ENCODE data around the gene SETD2.
"Not testable (repeated sequence)": the region's sequence is repeated elsewhere in the genome, so short reads cannot be mapped to it uniquely, and the experiment has no call there.

The SETD2 gene

GRCh38 chr3:47034868-47035489, 128.9 kb downstream of the SETD2 start:
- no peak for DNase-seq (ENCODE audit: low spot score)

- not testable (repeated sequence) for DNase-seq (ENCODE audit: low spot score)
Measured at GRCh38 chr3:47031041-47031440, 132.9 kb downstream of the SETD2 start.

DNA sequence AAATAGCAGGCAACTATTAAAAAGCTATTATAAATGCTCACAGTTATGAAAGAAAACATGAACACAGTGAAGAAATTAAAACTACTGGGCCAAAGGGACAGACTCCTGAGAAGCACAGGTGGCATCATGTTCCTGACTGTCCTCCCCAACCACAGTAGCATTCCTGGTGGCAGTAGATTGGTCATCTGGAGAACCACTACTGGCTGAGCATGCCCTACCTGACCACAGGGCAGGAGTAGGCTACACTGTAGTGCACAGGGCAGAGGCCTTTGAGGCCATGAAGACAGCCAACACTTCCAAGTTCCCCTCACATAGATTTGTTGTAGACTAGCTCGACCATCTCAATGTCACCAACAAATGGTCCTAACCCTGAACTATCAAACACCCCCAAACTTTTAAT, 135.2 kb downstream of the SETD2 start:
- no peak for DNase-seq (ENCODE audit: low spot score)

DNA sequence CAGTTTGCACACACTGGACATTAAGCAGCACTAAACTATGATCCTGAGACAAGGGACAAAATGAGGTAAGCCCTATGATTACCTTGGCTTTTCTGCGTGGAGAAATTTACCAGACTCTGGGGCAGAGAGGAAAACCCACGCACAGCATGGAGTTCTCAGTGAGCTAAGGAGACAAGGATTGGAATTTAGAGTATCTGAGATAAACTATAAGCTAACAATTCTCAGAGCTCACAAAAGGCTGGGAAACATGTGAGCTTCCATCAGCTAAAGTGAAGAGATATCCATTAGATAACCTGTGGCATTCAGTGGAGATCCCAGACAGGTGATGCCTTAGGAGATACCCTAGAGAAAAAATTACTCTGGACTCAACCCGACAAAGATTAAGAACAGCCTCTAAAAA, 135.8 kb downstream of the SETD2 start:
- DNase-seq (ENCODE audit: low spot score), result no peak

DNA sequence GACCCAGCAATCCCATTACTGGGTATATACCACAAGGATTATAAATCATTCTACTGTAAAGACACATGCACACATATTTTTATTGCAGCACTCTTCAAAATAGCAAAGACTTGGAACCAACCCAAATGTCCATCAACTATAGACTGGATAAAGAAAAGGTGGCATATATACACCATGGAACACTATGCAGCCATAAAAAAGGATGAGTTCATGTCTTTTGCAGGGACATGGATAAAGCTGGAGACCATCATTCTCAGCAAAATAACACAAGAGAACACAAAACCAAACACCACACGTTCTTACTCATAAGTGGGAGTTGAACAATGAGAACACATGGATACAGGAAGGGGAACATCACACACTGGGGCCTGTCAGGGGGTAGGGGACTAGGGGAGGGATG, 137.5 kb downstream of the SETD2 start:
- not testable (repeated sequence) for DNase-seq (ENCODE audit: low spot score)

DNA sequence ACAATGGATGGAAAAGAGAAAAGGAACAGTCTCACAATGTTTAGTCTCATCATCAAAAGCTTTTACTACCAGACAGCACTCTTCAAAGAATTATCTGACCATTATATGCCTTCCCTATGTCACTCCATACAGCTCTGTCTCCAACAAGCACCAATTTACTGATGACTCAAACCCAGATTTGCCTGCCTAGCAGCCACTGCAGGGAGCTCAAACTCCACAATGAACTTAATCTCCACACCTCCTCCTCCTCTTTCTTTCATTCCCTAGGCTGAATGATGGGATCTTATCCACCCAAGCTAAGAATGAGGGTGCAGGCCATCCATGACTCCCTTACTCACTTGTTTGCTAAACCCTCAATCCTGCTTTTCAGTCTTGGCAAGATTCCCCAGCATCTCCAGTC, 139.0 kb downstream of the SETD2 start:
- DNase-seq (ENCODE audit: low spot score), result peak; percentile 39

DNA sequence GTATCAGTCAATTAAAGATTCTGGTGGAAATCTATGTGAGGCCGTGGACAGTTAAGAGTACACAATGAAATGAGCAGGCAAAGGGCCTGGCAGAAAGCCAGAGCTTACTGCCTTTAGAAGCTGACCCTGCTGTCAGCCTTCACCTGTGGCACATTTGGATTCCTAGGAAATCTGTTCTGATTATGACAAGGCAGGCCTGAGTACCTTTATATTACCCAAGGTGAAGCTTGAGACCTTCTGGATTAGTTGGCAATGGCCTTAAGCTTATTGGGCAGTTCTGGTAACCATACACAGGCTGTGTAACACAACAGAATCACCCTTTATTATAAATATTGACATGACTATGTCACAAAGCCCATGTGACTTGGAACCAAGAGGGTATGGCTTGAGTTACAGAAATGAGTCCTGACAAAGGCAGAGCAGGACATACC, 141.3 kb downstream of the SETD2 start:
- no peak for DNase-seq (ENCODE audit: low spot score)

- DNase-seq (ENCODE audit: low spot score), result no peak
Measured at GRCh38 chr3:47020311-47020710, 143.6 kb downstream of the SETD2 start.

GRCh38 chr3:47019201-47019600, 144.7 kb downstream of the SETD2 start:
- no peak for DNase-seq (ENCODE audit: low spot score)

DNA sequence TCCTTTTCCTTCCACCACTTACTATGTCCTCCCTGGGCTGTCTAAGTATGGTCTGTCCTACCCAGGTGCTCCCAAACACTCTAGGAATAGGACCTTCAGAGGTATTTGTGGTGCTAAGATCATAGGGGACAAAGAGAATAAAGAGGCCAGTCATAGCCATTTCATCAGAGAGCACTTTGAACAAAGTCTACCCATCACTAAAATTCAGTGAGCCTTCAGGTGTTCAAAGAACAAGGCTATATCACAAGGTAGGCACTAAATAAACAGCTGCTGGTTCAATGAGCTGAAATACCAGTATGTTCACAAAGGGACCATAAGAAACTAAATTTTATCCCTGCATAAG, 145.7 kb downstream of the SETD2 start:
- DNase-seq (ENCODE audit: low spot score), result no peak

DNA sequence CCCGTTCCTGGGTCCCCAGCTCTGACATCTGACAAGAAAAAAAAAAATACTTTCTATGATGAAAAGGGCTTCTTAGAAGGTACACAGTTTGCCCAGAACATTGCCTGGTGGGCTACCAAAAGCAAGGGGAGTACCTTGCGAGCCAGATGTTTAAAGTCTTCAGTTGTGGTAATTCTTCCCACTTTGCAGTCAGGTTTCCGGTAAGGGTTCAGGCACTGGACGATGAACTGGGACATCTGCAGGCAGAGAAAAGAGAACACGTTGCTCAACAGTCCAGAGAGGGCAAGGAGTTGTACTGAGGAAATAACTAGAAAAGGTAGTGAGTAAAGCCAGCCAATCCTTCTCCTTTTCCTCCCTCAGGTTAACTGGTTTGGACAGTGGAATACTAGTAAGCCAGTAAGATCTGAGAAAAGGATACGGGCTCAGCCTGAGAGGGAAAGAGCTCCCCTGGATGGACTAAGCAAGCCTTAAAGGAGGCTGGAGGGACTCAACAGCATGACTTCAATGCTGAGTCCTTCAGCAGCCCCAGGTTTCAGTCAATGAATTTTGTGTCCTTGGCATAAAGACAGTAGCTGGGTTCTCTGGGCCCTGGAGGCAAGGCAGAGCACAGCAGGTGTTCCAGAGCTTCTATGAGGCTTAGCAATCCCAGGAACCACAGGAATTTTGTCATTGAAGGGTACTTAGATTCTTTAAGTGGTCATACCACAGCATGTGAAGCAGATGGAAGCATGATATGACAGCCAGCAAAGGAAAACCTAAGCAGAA, 146.2 kb downstream of the SETD2 start:
- DNase-seq (ENCODE audit: low spot score), result no peak

DNA sequence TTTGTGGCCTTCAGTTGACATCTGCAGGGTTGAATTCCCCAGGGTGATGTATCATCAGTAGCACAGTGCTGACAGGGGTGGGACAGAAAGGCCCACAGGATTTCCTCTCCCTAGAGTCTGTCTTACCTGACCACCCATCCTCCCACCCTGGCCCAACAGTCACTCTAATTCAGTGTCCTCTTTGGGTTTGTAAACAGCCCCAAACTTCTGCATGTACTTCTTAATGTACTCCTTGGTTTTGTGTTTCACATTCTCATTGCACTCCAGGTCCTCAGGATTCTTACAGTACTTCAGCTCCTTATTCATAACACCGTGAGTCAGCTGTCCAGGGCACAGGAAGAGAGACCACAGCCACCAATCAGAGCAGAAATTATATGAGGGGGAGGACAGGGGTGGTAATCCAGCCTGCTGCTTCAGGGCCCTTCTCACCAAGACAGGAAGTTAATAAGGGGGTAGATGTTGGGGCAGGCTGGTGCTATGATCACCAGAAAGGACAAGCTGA, 146.9 kb downstream of the SETD2 start:
- peak; percentile 79 for DNase-seq (ENCODE audit: low spot score)

- DNase-seq (ENCODE audit: low spot score), result no peak
Measured at GRCh38 chr3:47016086-47016933, 147.6 kb downstream of the SETD2 start.

DNA sequence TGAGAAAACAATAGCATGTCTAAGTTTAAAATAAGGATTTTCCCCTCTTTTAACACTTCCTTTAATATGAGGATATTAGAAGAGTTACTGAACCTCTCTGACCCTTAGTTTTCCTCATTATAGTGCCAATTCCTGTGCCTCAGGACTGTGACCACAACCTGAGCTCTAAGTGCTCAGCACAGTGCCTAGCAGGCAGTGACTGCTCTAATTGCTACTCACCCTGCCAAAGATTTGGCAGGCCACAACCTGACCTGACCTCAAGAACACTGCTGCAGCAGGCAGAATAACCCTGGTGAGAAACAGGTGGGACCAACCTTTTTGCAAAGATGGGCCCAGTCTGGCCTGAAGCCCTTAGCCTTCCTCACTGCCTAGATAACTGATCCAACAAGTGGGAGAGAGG, 148.8 kb downstream of the SETD2 start:
- DNase-seq (ENCODE audit: low spot score), result no peak

- DNase-seq (ENCODE audit: low spot score), result no peak
Measured at GRCh38 chr3:47014036-47014435, 149.9 kb downstream of the SETD2 start.

- no peak for DNase-seq (ENCODE audit: low spot score)
Measured at GRCh38 chr3:47013231-47013630, 150.7 kb downstream of the SETD2 start.

DNA sequence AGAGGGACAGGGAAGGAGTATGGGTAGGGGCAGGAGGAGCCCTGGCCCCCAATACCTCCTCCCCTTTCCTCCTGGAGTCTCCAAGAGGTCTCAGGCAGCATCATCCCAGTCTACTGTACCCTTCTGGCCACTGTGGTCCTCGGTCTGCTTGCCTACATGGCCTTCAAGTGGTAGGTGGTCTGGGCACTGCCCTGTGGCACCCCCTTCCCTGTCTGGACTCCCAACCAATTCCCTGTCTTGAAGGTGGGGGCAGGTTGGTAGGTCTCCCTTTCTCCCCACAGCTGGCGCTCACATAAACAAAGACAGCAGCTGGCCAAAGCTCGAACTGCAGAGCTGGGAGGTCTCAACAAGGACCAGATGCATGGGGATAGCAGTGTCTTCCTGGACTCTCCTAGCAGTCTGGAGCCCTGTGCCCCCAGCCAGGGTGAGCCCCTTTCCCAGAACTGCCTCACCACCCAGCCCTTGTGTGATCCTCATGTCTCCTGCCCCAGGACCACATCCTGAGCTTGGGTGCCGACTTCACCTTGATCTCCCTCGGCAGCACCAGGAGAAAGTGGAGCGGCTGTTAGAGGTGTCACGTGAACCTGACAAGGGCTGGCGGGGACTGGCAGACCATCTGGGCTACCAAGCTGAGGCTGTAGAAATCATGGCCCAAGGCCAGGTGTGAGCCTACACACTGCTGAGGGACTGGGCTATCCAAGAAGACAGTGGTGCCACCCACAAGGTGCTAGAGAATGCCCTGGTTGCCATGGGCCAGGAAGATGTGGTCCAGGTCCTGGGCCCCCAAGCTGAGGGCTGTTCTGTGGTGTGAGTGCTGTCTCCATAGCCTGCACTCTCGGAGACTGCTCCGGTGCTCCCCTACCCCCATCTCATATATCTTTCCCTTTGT, 151.3 kb downstream of the SETD2 start:
- DNase-seq (ENCODE audit: low spot score), result no peak

DNA sequence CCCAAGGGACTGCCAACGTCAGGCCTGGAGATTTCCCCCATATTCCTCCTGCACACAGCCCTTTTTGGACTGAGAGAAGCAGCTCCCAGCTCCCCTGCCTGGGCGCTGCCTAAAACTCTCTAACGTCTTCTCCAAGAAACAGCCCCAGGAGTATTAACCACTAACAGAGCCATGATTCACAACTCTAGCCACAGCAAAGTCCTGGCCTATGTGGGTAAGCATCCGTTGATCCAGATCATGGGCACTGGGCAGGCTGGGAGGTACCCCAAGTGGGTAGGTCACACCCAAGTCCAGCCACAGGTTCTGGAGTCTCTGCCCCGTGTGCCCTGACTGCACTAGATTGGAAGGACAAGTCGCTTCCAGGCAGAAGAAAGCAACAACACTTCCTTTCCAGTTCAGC, 152.5 kb downstream of the SETD2 start:
- DNase-seq (ENCODE audit: low spot score), result no peak

GRCh38 chr3:47010910-47011309, 153.0 kb downstream of the SETD2 start:
- no peak for DNase-seq (ENCODE audit: low spot score)

DNA sequence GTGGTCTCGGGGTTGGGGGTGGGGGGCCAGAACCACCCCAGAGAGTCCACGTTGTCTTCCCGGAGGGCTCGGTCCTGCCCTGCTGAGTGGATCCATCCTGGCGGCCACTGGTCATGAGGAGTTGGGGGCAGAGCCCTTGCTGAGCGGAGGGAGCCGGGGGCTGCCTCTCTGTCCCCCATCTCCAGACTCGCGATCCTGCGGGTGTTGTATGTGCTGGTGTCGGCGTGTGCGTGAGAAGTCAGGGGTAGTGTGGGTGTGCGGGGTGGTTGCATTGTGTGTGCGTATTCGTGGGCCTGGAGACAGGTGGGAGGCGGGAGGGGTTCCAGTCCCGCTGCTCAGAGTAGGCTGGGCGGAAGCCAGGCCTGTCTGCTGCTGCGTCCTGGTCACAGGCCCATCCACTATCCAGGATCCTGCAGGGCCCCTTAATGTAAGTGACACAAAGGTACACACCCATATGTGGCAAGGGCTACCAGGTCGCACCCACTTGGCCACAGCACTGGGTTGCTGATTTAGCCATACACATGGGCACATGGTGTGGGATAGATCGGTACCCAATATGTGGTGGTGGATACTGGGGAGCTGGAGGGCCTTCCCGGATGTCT, 153.7 kb downstream of the SETD2 start:
- DNase-seq (ENCODE audit: low spot score), result no peak
